Measurements from ENCODE around the gene PSEN1. TPM values are rescaled to one million over a fixed set of nuclear protein-coding genes. Genes with fewer than 3 reads are reported as not detected.
A peak's percentile ranks its signal among the peaks of the same experiment; 100 is the strongest.

The PSEN1 gene
- total RNA-seq, 1 experiment from 2014 or later: 49.9 TPM

GRCh38 chr14:73116079-73116665, 20.1 kb upstream of the PSEN1 start:
- H3K56ac ChIP-seq (ENCODE audit: insufficient read length, low read depth, low read length): no peak overlapping the region
- H3T11ph ChIP-seq (ENCODE audit: low read length): no peak overlapping the region
- H3K4me3 Mint-ChIP-seq: no peak overlapping the region
- no peak overlapping the region for H3K14ac ChIP-seq (ENCODE audit: insufficient read depth, low read length)
- no peak overlapping the region for H2BK120ac ChIP-seq (ENCODE audit: low read depth, low read length, poor library complexity, severe bottlenecking)
- H3K4me1 ChIP-seq (ENCODE audit: insufficient read depth, low read length): no peaks in the 10 kb centered on the region
- no peak overlapping the region for H2AK5ac ChIP-seq (ENCODE audit: insufficient read length, low read length)
- DNase-seq: no peak
- H4K5ac ChIP-seq (ENCODE audit: insufficient read length, low read depth, low read length): no peak overlapping the region
- H3K4ac ChIP-seq (ENCODE audit: low read depth, low read length): no peak overlapping the region
- H3K79me1 ChIP-seq (ENCODE audit: insufficient read depth, low read depth, low read length, poor library complexity, severe bottlenecking): peaks cover 5% of the 10 kb centered on the region
- H2BK15ac ChIP-seq (ENCODE audit: low read depth, low read length): no peak overlapping the region
- H4K8ac ChIP-seq (replicated peaks; ENCODE audit: insufficient read length, low read depth, low read length): no peak overlapping the region
- H2AFZ ChIP-seq (ENCODE audit: low read length): no peak overlapping the region
- no peaks in the 10 kb centered on the region for H3K27me3 ChIP-seq (ENCODE audit: insufficient read depth, low read length)
- H3K9me3 Mint-ChIP-seq: no peaks in the 10 kb centered on the region
- no peak overlapping the region for H3K9ac ChIP-seq (ENCODE audit: extremely low read depth, insufficient read length, low read length)
- H3K4me1 Mint-ChIP-seq: no peaks in the 10 kb centered on the region
- no peak overlapping the region for H3K18ac ChIP-seq (ENCODE audit: insufficient read length, low read depth, low read length)
- no peaks in the 10 kb centered on the region for H3K9me3 ChIP-seq (ENCODE audit: control insufficient read depth, low read depth, low read length)
- no peak overlapping the region for H4K91ac ChIP-seq (ENCODE audit: insufficient read length, low read depth, low read length)
- H3K36me3 Mint-ChIP-seq (ENCODE audit: insufficient read depth in 1 of 3, low read depth in 3 of 3): peaks cover 46 to 94% (median 72%) of the 10 kb centered on the region in 3 experiments
- no peak for TF ChIP-seq CTCF (conservative IDR thresholded peaks at IDR 0.05)
- H3K23ac ChIP-seq (ENCODE audit: insufficient read length, low read depth, low read length): no peak overlapping the region
- no CpG with 5 or more reads among the region's 6 CpGs for WGBS (ENCODE audit: extremely low coverage, insufficient read length, low lambda C conversion rate)
- no peaks in the 10 kb centered on the region for H3K27me3 Mint-ChIP-seq (ENCODE audit: low read depth)
- H2BK5ac ChIP-seq (ENCODE audit: insufficient read length, low read length): no peak overlapping the region
- no peak overlapping the region for H2BK12ac ChIP-seq (ENCODE audit: insufficient read length, low read depth, low read length)
- H4K20me1 ChIP-seq (ENCODE audit: control insufficient read depth, insufficient read depth, insufficient read length): no peaks in the 10 kb centered on the region
- H3K4me2 ChIP-seq (ENCODE audit: insufficient read depth, insufficient read length, low read length): no peak overlapping the region
- H3K27ac ChIP-seq (ENCODE audit: insufficient read length, low read depth, low read length): no peak overlapping the region
- no peaks in the 10 kb centered on the region for H3K23me2 ChIP-seq (ENCODE audit: insufficient read length, low read depth, low read length, poor library complexity, severe bottlenecking)
- H2BK20ac ChIP-seq (ENCODE audit: low read depth, low read length, poor library complexity, severe bottlenecking): no peak overlapping the region
- no peaks in the 10 kb centered on the region for H3K79me2 ChIP-seq (ENCODE audit: insufficient read depth, low read length)
- H3K27ac Mint-ChIP-seq: peak overlapping the region in 2 of 3 experiments; percentile 3 to 49; a peak in 2 of 7 replicates
